Measurements from ENCODE around the gene GAL3ST2. TPM values are rescaled to one million over a fixed set of nuclear protein-coding genes. Genes with fewer than 3 reads are reported as not detected.

GAL3ST2 gene
- total RNA-seq, 3 donors from 2014 or later (not counting 1 experiment from before 2014, with no cell fraction given), result 0.88 TPM; not detected in 2

- H3K9me3 ChIP-seq (ENCODE audit: control insufficient read depth, insufficient read depth, low read length), result no peaks in the 10 kb centered on the region
- H3K27ac Mint-ChIP-seq, result no peak overlapping the region
- TF ChIP-seq CTCF (IDR thresholded peaks at IDR 0.05), result no peak
- H3K36me3 ChIP-seq (ENCODE audit: control insufficient read depth, insufficient read depth, low read length), result no peaks in the 10 kb centered on the region
- H3K4me3 ChIP-seq (ENCODE audit: low read length), result no peak overlapping the region
- 90% methylated on average over 52 of the region's 52 CpGs for WGBS (ENCODE audit: insufficient coverage)
- H3K36me3 Mint-ChIP-seq, result no peaks in the 10 kb centered on the region
- no peaks in the 10 kb centered on the region for H3K27me3 ChIP-seq (ENCODE audit: control insufficient read depth, insufficient read depth, low read length)
- peaks cover 0 to 5% of the 10 kb centered on the region in 2 donors for H3K27me3 Mint-ChIP-seq (ENCODE audit: low read depth in 2 of 2)
- H3K4me1 ChIP-seq (ENCODE audit: control insufficient read depth, insufficient read depth, low read length), result peaks cover 14% of the 10 kb centered on the region
- no peak overlapping the region for H3K4me3 Mint-ChIP-seq
- H3K9me3 Mint-ChIP-seq, result no peaks in the 10 kb centered on the region
- H3K4me1 Mint-ChIP-seq, result peaks cover 7 to 16% of the 10 kb centered on the region in 2 donors
- intact Hi-C loops (cut with micrococcal nuclease), result no loop called here
- H3K27ac ChIP-seq (ENCODE audit: low read length), result no peak overlapping the region
- no peak for DNase-seq
- ATAC-seq, result no peak
These were observed 38.2 kb downstream of the GAL3ST2 start for GRCh38 chr2:241814643-241815476.

GRCh38 chr2:241815477-241816430 lies 39.1 kb downstream of the GAL3ST2 start:
- ATAC-seq (no peak), DNase-seq (peak in 1 of 2 donors; percentile 14)
- WGBS (ENCODE audit: insufficient coverage), result 85% methylated on average over 48 of the region's 48 CpGs
- Mint-ChIP-seq H3K36me3 (no peaks in the 10 kb centered on the region), H3K27me3 (ENCODE audit: low read depth in 2 of 2) (peaks cover 0 to 5% of the 10 kb centered on the region in 2 donors), H3K27ac (no peak overlapping the region), H3K4me1 (peaks cover 7 to 16% of the 10 kb centered on the region in 2 donors), H3K4me3 (no peak overlapping the region), H3K9me3 (no peaks in the 10 kb centered on the region)
- intact Hi-C loops (cut with micrococcal nuclease), result no loop called here
- no peak for TF ChIP-seq CTCF (IDR thresholded peaks at IDR 0.05)
- Histone ChIP-seq H3K4me1 (ENCODE audit: control insufficient read depth, insufficient read depth, low read length) (peaks cover 14% of the 10 kb centered on the region), H3K27me3 (ENCODE audit: control insufficient read depth, insufficient read depth, low read length) (no peaks in the 10 kb centered on the region), H3K4me3 (ENCODE audit: low read length) (no peak overlapping the region), H3K36me3 (ENCODE audit: control insufficient read depth, insufficient read depth, low read length) (no peaks in the 10 kb centered on the region), H3K27ac (ENCODE audit: low read length) (no peak overlapping the region), H3K9me3 (ENCODE audit: control insufficient read depth, insufficient read depth, low read length) (no peaks in the 10 kb centered on the region)

- Mint-ChIP-seq H3K9me3 (no peaks in the 10 kb centered on the region), H3K4me3 (no peak overlapping the region), H3K4me1 (peaks cover 7 to 21% of the 10 kb centered on the region in 2 donors), H3K27ac (no peak overlapping the region), H3K27me3 (ENCODE audit: low read depth in 2 of 2) (peaks cover 0 to 5% of the 10 kb centered on the region in 2 donors), H3K36me3 (no peaks in the 10 kb centered on the region)
- Histone ChIP-seq H3K27ac (ENCODE audit: low read length) (no peak overlapping the region), H3K9me3 (ENCODE audit: control insufficient read depth, insufficient read depth, low read length) (peaks cover under 1% of the 10 kb centered on the region), H3K36me3 (ENCODE audit: control insufficient read depth, insufficient read depth, low read length) (no peaks in the 10 kb centered on the region), H3K27me3 (ENCODE audit: control insufficient read depth, insufficient read depth, low read length) (no peaks in the 10 kb centered on the region), H3K4me3 (ENCODE audit: low read length) (no peak overlapping the region), H3K4me1 (ENCODE audit: control insufficient read depth, insufficient read depth, low read length) (peaks cover 14% of the 10 kb centered on the region)
- no peak for ATAC-seq
- TF ChIP-seq CTCF (IDR thresholded peaks at IDR 0.05), result no peak
- intact Hi-C loops (cut with micrococcal nuclease), result no loop called here
- DNase-seq, result peak in 1 of 2 donors; percentile 14
- 84% methylated on average over 33 of the region's 33 CpGs for WGBS (ENCODE audit: insufficient coverage)
These were observed 40.0 kb downstream of the GAL3ST2 start for GRCh38 chr2:241816431-241817121.
